ENCODE data around the gene RBM19.

DNA sequence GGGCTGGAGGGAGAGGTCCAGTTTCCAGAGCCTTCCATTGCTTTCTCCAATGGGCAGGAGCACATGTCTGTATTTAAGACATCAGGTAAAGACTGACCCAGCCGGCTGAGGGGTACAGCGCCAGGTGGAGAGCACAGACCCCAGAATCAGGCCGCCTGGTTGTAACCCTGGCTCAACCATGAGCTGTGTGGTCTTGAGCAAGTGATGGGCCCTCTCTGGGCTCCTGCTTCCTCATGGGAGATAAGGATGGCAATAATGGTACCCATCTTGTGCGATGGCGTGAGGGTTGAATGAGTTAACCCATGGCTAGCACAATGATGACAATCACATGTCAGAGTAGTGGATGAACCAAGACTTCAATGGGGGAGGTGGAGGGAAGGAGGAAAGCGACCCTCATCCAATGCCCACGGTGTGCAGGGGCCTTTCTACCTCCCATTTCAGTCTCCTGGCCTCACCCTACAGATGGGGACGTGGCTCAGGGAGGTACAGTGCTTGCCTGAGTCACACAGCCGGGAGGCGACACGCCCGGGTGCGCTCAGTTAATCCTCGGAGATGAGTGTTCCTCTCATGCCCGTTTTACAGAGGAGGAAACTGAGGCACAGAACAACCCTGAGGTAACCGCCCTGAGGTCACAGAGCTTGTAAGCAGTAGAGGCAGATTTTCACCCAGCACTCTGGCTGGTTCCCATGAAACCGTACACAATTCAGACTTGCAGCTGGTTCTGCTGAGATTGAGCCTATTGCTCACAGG lies 163.9 kb downstream of the RBM19 start:
- TF ChIP-seq POLR2A (IDR thresholded peaks at IDR 0.05): no peak
- TF ChIP-seq, protein P1, sequence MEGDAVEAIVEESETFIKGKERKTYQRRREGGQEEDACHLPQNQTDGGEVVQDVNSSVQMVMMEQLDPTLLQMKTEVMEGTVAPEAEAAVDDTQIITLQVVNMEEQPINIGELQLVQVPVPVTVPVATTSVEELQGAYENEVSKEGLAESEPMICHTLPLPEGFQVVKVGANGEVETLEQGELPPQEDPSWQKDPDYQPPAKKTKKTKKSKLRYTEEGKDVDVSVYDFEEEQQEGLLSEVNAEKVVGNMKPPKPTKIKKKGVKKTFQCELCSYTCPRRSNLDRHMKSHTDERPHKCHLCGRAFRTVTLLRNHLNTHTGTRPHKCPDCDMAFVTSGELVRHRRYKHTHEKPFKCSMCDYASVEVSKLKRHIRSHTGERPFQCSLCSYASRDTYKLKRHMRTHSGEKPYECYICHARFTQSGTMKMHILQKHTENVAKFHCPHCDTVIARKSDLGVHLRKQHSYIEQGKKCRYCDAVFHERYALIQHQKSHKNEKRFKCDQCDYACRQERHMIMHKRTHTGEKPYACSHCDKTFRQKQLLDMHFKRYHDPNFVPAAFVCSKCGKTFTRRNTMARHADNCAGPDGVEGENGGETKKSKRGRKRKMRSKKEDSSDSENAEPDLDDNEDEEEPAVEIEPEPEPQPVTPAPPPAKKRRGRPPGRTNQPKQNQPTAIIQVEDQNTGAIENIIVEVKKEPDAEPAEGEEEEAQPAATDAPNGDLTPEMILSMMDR (IDR thresholded peaks at IDR 0.05): no peak
